Stomach (tissue), 9 donors: ENCODE results near the gene SCN1A. TPM values are rescaled to one million over a fixed set of nuclear protein-coding genes. Genes with fewer than 3 reads are reported as not detected.

ENCODE experiments used
- DNase-seq, 2 donors: peaks; one replicate each; pipeline versions ENCODE4 v3.0.0 to v3.0.0-alpha.2; 2013 to 2019
- H3K27ac ChIP-seq, 5 donors: fragments of 200-600 bp in 4 of 5; sonication (generic) in 4 of 5; one replicate each; pipeline ENCODE4 v1.5.1; 2013 to 2019; ENCODE audit warnings: mild to moderate bottlenecking in 1 of 5, moderate library complexity in 1 of 5
- H3K27me3 ChIP-seq, 3 donors: fragments of 200-600 bp; sonication (generic); one replicate each; pipeline ENCODE4 v1.5.1; 2017 to 2019; ENCODE audit warnings: mixed run types in 1 of 3
- H3K36me3 ChIP-seq, 4 donors: fragments of 200-600 bp; sonication (generic); 1 replicate in 3 of 4; 2 replicates in 1 of 4; pipeline ENCODE4 v1.5.1; 2016 to 2019
- H3K4me1 ChIP-seq, 4 donors: fragments of 200-600 bp; sonication (generic); one replicate each; pipeline ENCODE4 v1.5.1; 2016 to 2019
- H3K4me3 ChIP-seq, 4 donors: fragments of 200-600 bp; sonication (generic) in 3 of 4; one replicate each; pipeline ENCODE4 v1.5.1; 2016 to 2019; ENCODE audit warnings: mild to moderate bottlenecking in 1 of 4
- H3K9me3 ChIP-seq, 4 donors: fragments of 200-600 bp; sonication (generic); one replicate each; pipeline ENCODE4 v1.5.1; 2016 to 2019
- CTCF ChIP-seq, 7 experiments: fragments of 450-650 bp in 4 of 7; fragments of 200-600 bp in 3 of 7; sonication (generic) in 3 of 7; IDR thresholded peaks; one replicate each; pipeline ENCODE4 v1.5.1; 2016 to 2019; ENCODE audit warnings: antibody characterized with exemption in 7 of 7, control low read depth in 2 of 7, mild to moderate bottlenecking in 1 of 7
- EP300 ChIP-seq: sonication (generic); formaldehyde crosslinking; IDR thresholded peaks from one replicate; pipeline ENCODE4 v1.6.1; 2017; ENCODE audit warnings: antibody characterized with exemption
- POLR2A ChIP-seq, 4 donors: fragments of 450-650 bp; IDR thresholded peaks; one replicate each; pipeline ENCODE4 v1.6.1; 2016; ENCODE audit warnings: antibody characterized with exemption in 4 of 4, control low read depth in 2 of 4, mild to moderate bottlenecking in 1 of 4, moderate library complexity in 1 of 4
- POLR2AphosphoS5 ChIP-seq, 3 donors: sonication (generic); formaldehyde crosslinking; IDR thresholded peaks; one replicate each; pipeline ENCODE4 v1.6.1; 2016; ENCODE audit warnings: antibody characterized with exemption in 3 of 3
- WGBS, 5 donors: extraction: QIAGEN DNeasy Blood & Tissue Kit in 3 of 5; methylation state at CpG; one replicate each; pipeline versions ENCODE4 v1.1.5 to v1.1.7; 2013 to 2018; 5-methylcytosine and 5-hydroxymethylcytosine counted together
- intact Hi-C: fragments of 100-400 bp; cut with DNase I; formaldehyde crosslinking; loops from one replicate; pipeline ENCODE4 v1.15.1; 2023; ENCODE audit warnings: low total_unique reads
- polyA plus RNA-seq, 3 donors: library from polyadenylated mRNA; stranded (reverse); fragments of 200-250 nt; gene quantifications; one replicate each; pipeline ENCODE4 v1.2.3, GENCODE V29; 2013
- total RNA-seq, 5 donors: library from RNA; depleted of rRNA; stranded (reverse); fragments of >200 nt; gene quantifications; one replicate each; pipeline versions ENCODE4 v1.1.0 to v1.2.3, GENCODE V29; 2014 to 2016
- donor health status: healthy with polysubstance abuse.
- donor health status: Bipolar disorder and iron deficiency.
- donor health status: healthy.

Gene SCN1A
- total and polyA plus RNA-seq, 8 donors, result under 0.01 to 1.5 TPM; not detected in 6

DNA sequence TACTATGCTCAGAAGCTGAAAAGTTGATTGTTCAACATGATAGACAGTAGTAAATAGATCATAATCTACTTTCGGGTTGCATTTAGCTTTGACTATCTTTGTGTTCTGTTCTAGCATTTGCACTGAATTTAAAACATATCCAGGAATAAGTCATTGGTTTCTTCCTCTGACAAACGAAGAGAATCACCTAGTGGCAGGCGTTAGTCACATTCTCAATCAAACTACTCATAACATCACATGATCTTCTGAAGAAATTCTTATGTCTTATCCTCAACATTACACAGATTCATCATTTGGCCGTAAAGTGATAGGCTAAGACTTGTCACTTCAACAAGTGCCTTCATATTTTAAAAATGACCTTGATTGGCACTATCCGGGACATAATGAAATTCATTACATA lies 110.6 kb downstream of the SCN1A start:
- H3K4me3 ChIP-seq, result no peak overlapping the region
- no peak for DNase-seq
- intact Hi-C loops, result no loop called here
- no peaks in the 10 kb centered on the region for H3K4me1 ChIP-seq
- TF ChIP-seq EP300 (no peak), CTCF (IDR thresholded peaks at IDR 0.05) (no peak), POLR2A (IDR thresholded peaks at IDR 0.05) (no peak), POLR2AphosphoS5 (IDR thresholded peaks at IDR 0.05) (no peak)
- H3K36me3 ChIP-seq, result no peaks in the 10 kb centered on the region
- 65 to 72% (median 69%) methylated on average over 5 of the region's 5 CpGs for WGBS, 5 donors
- no peaks in the 10 kb centered on the region for H3K27me3 ChIP-seq
- H3K27ac ChIP-seq, result no peak overlapping the region
- H3K9me3 ChIP-seq, result no peaks in the 10 kb centered on the region

GRCh38 chr2:166013878-166014277 lies 113.9 kb downstream of the SCN1A start:
- DNase-seq, result no peak
- no peak overlapping the region for H3K4me3 ChIP-seq
- H3K9me3 ChIP-seq, result no peaks in the 10 kb centered on the region
- no peaks in the 10 kb centered on the region for H3K27me3 ChIP-seq
- 31 to 54% (median 43%) methylated on average over 1 of the region's 1 CpG for WGBS, 5 donors
- H3K27ac ChIP-seq, result no peak overlapping the region
- H3K4me1 ChIP-seq, result no peaks in the 10 kb centered on the region
- TF ChIP-seq EP300 (no peak), CTCF (IDR thresholded peaks at IDR 0.05) (no peak), POLR2A (IDR thresholded peaks at IDR 0.05) (no peak), POLR2AphosphoS5 (IDR thresholded peaks at IDR 0.05) (no peak)
- no peaks in the 10 kb centered on the region for H3K36me3 ChIP-seq
- intact Hi-C loops, result no loop called here

GRCh38 chr2:166011660-166012059 lies 116.2 kb downstream of the SCN1A start:
- no peak for DNase-seq
- H3K36me3 ChIP-seq, result no peaks in the 10 kb centered on the region
- H3K9me3 ChIP-seq, result no peaks in the 10 kb centered on the region
- no peak overlapping the region for H3K4me3 ChIP-seq
- intact Hi-C loops, result no loop called here
- no peak overlapping the region for H3K27ac ChIP-seq
- H3K27me3 ChIP-seq, result no peaks in the 10 kb centered on the region
- TF ChIP-seq CTCF (IDR thresholded peaks at IDR 0.05) (no peak), POLR2A (IDR thresholded peaks at IDR 0.05) (no peak), EP300 (no peak), POLR2AphosphoS5 (IDR thresholded peaks at IDR 0.05) (no peak)
- H3K4me1 ChIP-seq, result no peaks in the 10 kb centered on the region
- 68 to 83% (median 78%) methylated on average over 1 of the region's 1 CpG for WGBS, 5 donors

DNA sequence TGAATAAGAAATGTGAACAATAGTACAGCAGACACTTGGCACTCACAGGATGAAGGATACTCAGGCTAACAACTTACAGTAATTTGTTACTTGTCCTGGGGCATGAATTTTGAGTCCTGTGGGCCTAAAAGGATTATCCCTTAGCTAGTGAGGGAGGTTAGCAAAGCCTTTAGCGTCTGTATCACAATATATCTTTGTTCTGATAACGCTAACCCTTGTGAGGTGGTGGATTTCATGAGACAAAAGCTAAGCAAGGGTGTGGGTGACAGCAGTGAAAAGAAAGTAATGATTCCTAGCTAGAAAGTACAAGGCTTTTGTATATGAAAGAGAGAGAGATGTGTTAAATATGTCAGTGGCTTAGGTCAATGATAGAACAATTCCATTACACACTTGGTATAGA lies 127.4 kb downstream of the SCN1A start:
- no peak for DNase-seq
- Histone ChIP-seq H3K27ac (no peak overlapping the region), H3K4me1 (no peaks in the 10 kb centered on the region), H3K9me3 (no peaks in the 10 kb centered on the region), H3K4me3 (no peak overlapping the region), H3K27me3 (no peaks in the 10 kb centered on the region), H3K36me3 (no peaks in the 10 kb centered on the region)
- TF ChIP-seq POLR2AphosphoS5 (IDR thresholded peaks at IDR 0.05) (no peak), CTCF (IDR thresholded peaks at IDR 0.05) (no peak), POLR2A (IDR thresholded peaks at IDR 0.05) (no peak), EP300 (no peak)
- intact Hi-C loops, result no loop called here
- WGBS, 5 donors, result 41 to 66% (median 52%) methylated on average over 2 of the region's 2 CpGs
